Skeletal muscle tissue (tissue), 4 donors: ENCODE data around the gene DUSP7. TPM values are rescaled to one million over a fixed set of nuclear protein-coding genes. Genes with fewer than 3 reads are reported as not detected.

Experiments
- H3K27ac ChIP-seq: one replicate; pipeline ENCODE4 v1.7.0; 2013; ENCODE audit warnings: mild to moderate bottlenecking, low read depth, low read length, inconsistent platforms
- H3K27me3 ChIP-seq, 3 donors: one replicate each; pipeline ENCODE4 v1.7.0; 2013; ENCODE audit warnings: low read length in 3 of 3; ENCODE audit not compliant: control insufficient read depth in 3 of 3, insufficient read depth in 3 of 3
- H3K36me3 ChIP-seq, 3 donors: one replicate each; pipeline ENCODE4 v1.7.0; 2013; ENCODE audit warnings: low read length in 3 of 3; ENCODE audit not compliant: control insufficient read depth in 3 of 3, insufficient read depth in 3 of 3
- H3K4me1 ChIP-seq, 3 donors: one replicate each; pipeline ENCODE4 v1.7.0; 2013; ENCODE audit warnings: low read length in 3 of 3, mild to moderate bottlenecking in 3 of 3; ENCODE audit not compliant: control insufficient read depth in 3 of 3, insufficient read depth in 3 of 3
- H3K4me3 ChIP-seq, 3 donors: one replicate each; pipeline ENCODE4 v1.7.0; 2013; ENCODE audit warnings: low read length in 3 of 3
- H3K9ac ChIP-seq, 3 donors: one replicate each; pipeline ENCODE4 v1.7.0; 2013; ENCODE audit warnings: low read length in 3 of 3, mild to moderate bottlenecking in 3 of 3, moderate library complexity in 2 of 3, low read depth in 1 of 3
- H3K9me3 ChIP-seq, 3 donors: one replicate each; pipeline ENCODE4 v1.7.0; 2013; ENCODE audit warnings: low read length in 3 of 3; ENCODE audit not compliant: control insufficient read depth in 3 of 3
- total RNA-seq: library from RNA; depleted of rRNA; stranded (reverse); fragments of >200 nt; gene quantifications from one replicate; pipeline ENCODE4 v1.2.3, GENCODE V29; 2014
- donor health status: Osteomylitis.

DUSP7 gene
- total RNA-seq, 1 donor from 2014 or later: 5.2 TPM

DNA sequence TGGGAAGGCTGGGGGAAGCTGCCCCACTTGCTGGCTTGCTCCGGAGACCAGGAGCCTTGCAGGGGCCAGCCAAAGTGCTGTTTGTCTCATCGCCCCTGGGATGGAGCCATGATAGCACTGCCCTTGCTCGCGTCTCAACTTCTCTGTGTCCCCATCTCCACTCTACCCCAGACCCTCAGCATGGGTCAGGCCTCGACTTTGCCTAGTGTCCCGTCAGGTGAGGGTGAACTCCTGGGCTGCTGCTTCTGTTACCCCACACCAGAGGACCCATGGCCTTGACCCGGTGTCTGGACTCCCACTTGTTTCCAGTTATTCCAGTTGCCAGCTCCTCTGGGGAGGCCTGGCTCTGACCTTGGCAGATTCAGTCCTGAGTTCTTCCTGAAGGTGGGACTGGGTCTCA is 36.5 kb upstream of the DUSP7 start:
- peaks cover 36 to 43% (median 42%) of the 10 kb centered on the region in 3 donors for H3K4me1 ChIP-seq
- no peak overlapping the region for H3K9ac ChIP-seq
- H3K27me3 ChIP-seq: no peaks in the 10 kb centered on the region
- no peaks in the 10 kb centered on the region for H3K9me3 ChIP-seq
- H3K27ac ChIP-seq: no peak overlapping the region
- no peaks in the 10 kb centered on the region for H3K36me3 ChIP-seq
- H3K4me3 ChIP-seq: no peak overlapping the region

DNA sequence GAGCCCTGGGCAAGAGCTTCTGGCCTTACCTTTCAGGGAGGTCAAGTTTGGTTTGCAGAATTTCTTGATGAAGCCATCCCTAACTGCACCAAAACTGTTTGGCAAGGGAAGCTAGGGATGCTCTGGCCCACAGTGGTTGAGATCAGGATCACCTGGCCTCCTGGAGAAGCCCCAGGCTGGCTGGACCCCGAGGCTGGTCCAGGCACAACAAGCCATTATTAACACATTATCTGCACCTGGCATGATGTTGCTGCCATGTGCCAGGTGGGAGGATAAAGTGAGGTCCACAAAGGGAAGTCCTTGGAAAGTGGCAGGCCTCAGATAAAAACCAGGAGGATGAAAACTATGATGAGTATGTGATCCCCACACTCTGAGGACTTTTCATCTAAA is 35.9 kb upstream of the DUSP7 start:
- no peak overlapping the region for H3K9ac ChIP-seq
- H3K27ac ChIP-seq: no peak overlapping the region
- no peaks in the 10 kb centered on the region for H3K36me3 ChIP-seq
- no peak overlapping the region for H3K4me3 ChIP-seq
- H3K27me3 ChIP-seq: no peaks in the 10 kb centered on the region
- peaks cover 42 to 49% (median 48%) of the 10 kb centered on the region in 3 donors for H3K4me1 ChIP-seq
- H3K9me3 ChIP-seq: no peaks in the 10 kb centered on the region

DNA sequence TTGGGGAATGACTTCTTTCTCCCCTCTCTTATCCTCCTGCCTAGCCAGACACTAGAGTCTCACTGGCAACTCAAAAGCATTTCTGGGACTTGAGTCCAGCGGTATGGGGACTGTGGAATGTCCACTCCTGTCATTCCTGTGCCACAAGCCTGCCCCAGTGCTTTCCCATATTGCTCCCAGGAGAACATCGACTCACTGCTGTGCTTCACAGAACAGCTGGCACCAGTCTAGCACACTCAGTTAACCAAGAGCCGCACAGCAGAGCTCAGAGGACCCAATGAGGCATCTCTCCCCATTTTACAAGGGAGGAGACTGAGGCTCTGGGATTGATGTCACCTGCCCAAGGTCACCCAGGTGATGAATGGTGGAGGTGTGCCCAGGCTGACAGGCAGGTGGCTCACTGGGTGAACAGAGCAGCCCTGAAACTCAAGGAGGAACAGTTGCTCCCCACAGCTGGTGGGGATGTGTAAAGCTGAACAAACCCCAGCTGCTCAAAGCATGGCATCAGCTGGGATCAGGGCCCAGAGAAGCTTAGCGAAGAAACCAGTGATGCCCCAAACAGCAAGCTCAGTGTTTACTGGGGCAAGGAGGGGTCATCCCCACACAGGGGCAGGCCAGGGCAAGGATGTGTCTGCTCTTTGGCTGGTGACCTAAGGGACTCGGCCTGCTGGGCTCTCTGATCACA is 35.4 kb upstream of the DUSP7 start:
- Histone ChIP-seq H3K4me3 (no peak overlapping the region), H3K27ac (no peak overlapping the region), H3K9me3 (no peaks in the 10 kb centered on the region), H3K9ac (no peak overlapping the region), H3K36me3 (no peaks in the 10 kb centered on the region), H3K27me3 (no peaks in the 10 kb centered on the region), H3K4me1 (peaks cover 45 to 52% (median 51%) of the 10 kb centered on the region in 3 donors)

DNA sequence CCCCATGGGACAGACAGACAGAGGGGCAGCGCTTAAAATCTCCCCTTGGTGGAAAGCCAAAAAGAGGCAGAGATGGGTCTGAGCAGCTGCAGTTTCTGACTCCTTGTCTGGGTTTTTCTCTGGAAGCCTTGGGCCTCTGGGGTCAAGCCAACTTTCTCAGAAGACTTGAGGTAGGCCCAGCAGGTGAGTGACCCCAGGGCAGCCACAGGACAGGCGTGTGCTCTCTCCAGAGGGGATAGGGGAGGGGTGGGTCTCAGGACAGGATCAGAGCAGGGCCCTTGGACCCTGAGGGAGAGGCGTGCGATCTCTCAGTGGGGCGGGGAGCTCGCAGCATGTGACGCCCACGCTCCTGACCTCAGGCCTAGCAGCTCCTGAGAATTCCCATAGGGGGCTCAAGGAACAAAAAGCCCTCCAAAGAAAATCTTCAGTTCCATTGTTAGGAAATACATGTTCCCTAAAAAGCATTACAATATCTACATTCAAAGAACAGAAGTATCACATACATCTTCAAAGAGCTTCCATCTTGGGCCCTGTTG is 34.6 kb upstream of the DUSP7 start:
- no peaks in the 10 kb centered on the region for H3K27me3 ChIP-seq
- peak overlapping the region; percentile 77 for H3K27ac ChIP-seq
- peaks cover 53 to 58% (median 56%) of the 10 kb centered on the region in 3 donors for H3K4me1 ChIP-seq
- H3K9ac ChIP-seq: peak overlapping the region in 1 of 3 donors; percentile 50
- no peak overlapping the region for H3K4me3 ChIP-seq
- no peaks in the 10 kb centered on the region for H3K9me3 ChIP-seq
- no peaks in the 10 kb centered on the region for H3K36me3 ChIP-seq

DNA sequence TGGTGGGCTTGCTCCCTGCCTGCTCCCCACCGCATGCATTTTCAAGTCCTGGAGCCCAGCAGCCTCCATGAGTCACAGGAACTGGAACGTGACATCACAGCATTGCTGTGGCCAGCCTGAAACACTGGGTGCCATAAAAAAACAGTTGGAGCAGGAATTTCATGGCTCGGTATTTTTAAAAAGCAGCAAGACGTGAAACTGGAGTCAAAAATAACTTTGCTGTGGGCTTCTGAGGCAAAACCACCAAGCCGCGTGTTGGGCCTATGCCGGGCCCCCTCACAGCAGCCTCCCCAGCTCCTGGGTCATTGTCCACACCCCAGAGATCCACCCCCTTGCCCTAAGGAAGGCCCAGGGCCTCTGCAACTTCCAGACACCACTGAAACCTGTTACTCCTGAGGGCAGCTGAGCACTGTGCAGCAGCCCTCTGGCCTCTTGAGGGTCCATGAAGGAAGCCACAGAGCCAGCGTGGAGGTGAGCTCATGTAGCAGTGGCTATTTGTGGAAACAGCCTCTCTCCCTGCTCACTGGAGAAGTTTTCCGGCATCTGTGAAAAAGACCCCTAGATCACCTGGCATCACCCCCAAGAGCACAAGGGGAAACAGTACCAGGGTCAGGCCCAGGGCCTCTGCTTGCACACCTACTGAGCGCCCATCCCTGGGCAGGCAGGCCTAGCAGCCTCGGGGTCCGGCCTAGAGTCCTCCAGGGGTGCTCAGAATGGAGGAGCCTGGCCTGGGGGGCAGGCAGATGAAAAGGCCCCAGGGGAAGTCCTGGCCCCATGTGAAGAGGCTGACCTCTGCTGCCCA is 34.0 kb upstream of the DUSP7 start:
- Histone ChIP-seq H3K9me3 (no peaks in the 10 kb centered on the region), H3K27ac (peak overlapping the region; percentile 77), H3K4me1 (peaks cover 53 to 64% (median 56%) of the 10 kb centered on the region in 3 donors), H3K4me3 (no peak overlapping the region), H3K9ac (peak overlapping the region in 2 of 3 donors; percentile 25 to 30), H3K36me3 (no peaks in the 10 kb centered on the region), H3K27me3 (no peaks in the 10 kb centered on the region)

DNA sequence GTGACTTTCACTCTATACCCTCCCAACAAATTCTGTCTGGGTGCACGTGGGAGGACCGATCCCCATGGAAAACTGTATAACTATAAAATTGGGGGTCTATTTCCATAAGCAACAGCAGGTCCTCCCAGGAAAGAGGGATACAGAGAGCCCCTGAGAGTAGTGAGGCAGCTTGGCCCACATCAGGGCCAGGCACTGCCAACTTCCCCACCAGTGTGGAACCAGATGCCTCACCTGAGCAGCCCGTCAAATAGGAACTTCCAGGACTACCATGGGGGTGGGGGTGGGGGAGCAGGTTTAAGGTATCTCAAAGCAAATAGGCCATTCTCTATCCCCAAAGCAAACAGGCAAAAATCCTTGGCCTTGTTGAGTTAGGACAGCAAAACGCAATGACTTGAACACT is 33.3 kb upstream of the DUSP7 start:
- Histone ChIP-seq H3K9me3 (no peaks in the 10 kb centered on the region), H3K9ac (no peak overlapping the region), H3K4me3 (no peak overlapping the region), H3K36me3 (no peaks in the 10 kb centered on the region), H3K4me1 (peaks cover 53 to 68% (median 56%) of the 10 kb centered on the region in 3 donors), H3K27me3 (no peaks in the 10 kb centered on the region), H3K27ac (peak overlapping the region; percentile 77)

DNA sequence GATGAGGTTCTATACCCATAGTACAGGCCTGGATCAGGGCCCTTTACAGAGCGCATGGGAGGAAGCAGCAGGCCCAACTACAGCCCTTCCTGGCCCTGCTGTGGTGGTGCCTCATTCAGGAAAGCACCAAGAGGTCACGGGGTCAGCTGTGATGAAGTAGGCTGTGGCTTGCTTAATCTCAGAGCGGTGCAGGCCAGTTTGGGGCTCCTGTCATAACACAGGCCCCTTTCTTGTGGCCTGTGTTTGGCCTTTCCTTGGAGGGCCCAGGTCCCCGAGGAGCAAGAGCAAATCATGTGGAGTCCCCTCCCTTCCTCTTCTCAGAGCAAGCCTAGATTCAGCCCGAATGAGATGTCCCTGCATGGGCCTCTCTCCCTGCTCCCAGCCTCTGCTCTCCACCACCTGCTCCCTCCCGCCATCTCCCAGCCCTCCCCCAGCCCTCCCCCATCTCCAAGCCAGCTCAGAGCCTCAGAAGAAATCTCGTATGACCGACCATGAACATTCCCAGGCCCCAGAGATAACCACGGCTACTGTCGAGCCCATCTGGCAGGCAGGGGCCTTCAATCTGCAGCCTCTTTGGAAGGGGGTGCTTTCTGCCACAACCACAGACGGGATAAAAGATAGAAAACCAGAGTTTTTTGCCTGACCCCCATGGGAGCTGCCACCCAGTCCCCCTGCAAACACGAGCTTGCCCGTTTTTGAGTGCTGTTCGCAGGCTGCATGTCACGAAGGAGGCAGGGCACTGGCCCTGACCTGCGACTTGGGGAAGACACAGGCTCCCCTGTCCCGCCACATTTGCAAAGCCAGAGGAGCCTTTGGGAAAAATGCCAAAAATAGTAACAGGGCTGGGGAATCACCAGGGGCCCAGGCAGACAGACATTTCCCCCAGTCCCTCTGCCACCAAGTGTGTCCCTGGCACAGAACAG is 32.3 kb upstream of the DUSP7 start:
- no peak overlapping the region for H3K4me3 ChIP-seq

DNA sequence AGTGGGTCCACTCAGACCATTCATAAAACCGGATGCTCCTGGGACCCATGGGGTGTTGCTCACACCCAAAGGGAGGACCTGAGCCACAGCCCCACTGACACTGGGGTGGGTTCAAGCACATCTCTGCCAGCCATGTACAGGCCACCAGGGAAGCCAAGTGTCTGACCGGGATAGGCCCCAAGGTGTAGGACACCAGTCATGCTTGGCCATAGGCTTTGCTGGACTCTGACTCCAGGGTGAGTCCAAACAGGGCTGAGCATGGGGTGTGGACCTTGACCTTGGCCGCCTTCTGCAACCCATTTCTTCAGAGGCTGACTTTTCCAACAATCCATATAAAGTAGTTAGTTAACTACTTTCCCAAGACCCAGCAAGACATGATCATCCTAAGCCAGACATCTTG is 31.4 kb upstream of the DUSP7 start:
- Histone ChIP-seq H3K36me3 (no peaks in the 10 kb centered on the region), H3K27ac (peak overlapping the region; percentile 61)

More for the DNA sequence above, 32.3 kb upstream of the DUSP7 start:
- Histone ChIP-seq H3K27me3 (no peaks in the 10 kb centered on the region), H3K27ac (peak overlapping the region; percentile 77), H3K9ac (peak overlapping the region in 1 of 3 donors; percentile 40), H3K36me3 (no peaks in the 10 kb centered on the region), H3K9me3 (no peaks in the 10 kb centered on the region), H3K4me1 (peaks cover 50 to 68% (median 56%) of the 10 kb centered on the region in 3 donors)

DNA sequence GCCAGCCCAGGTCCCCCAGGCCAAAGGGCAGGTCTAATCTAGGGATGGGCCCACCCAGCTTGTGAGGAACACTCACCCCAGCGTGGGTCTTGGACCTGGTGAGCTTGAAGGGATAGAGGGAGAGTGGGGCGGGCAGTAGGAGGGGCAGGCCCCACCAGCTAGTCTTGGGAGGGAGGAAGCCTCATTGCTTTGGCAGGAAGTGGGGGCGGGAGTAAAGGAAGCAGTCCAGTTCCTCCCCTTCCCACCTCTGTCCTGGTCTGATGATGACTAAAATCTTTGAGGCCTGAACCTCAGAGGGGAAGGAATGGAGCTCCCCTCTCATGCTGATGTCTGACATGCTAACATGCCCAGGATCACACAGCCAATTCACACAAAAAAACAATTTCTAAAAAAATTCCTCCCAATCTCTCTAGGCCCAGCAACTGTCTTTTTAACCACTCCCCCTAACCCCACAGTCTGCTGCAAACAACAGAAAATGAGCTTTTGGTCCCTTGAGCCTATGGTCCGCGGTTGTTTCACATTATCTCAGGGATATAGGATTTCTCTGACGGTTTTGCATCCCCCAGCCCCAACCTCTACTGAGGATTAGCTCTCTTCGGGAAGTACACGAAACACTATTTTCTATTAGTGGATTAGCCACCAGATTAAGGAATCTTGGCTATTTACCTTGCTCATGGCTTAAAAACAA is 30.7 kb upstream of the DUSP7 start:
- Histone ChIP-seq H3K9me3 (no peaks in the 10 kb centered on the region), H3K4me1 (peaks cover 50 to 65% (median 55%) of the 10 kb centered on the region in 3 donors)

More for the DNA sequence above, 31.4 kb upstream of the DUSP7 start:
- Histone ChIP-seq H3K4me1 (peaks cover 50 to 68% (median 56%) of the 10 kb centered on the region in 3 donors), H3K27me3 (no peaks in the 10 kb centered on the region), H3K9ac (no peak overlapping the region), H3K4me3 (no peak overlapping the region), H3K9me3 (no peaks in the 10 kb centered on the region)

More for the DNA sequence above, 30.7 kb upstream of the DUSP7 start:
- Histone ChIP-seq H3K27ac (peak overlapping the region; percentile 61), H3K36me3 (no peaks in the 10 kb centered on the region), H3K9ac (no peak overlapping the region), H3K4me3 (no peak overlapping the region), H3K27me3 (no peaks in the 10 kb centered on the region)
